GM23338 (cell line): Measurements from ENCODE around the gene TBL3. TPM values are rescaled to one million over a fixed set of nuclear protein-coding genes. Genes with fewer than 3 reads are reported as not detected.

Experiments
- ATAC-seq: fragments of 200-7000 bp; cut with Tn5 transposase; 3 replicates; pipeline ENCODE4 v1.9.1; 2020
- DNase-seq: peaks from one replicate; pipeline ENCODE4 v3.0.0-alpha.2; 2015; ENCODE audit warnings: low spot score
- H2AFZ ChIP-seq: fragments of 200-600 bp; sonication (generic); 2 replicates; pipeline ENCODE4 v1.8.0; 2016; ENCODE audit warnings: antibody characterized with exemption, mild to moderate bottlenecking, moderate library complexity
- H3F3A ChIP-seq: fragments of 200-600 bp; sonication (generic); replicated peaks from 2 replicates; pipeline ENCODE4 v1.8.0; 2017; ENCODE audit warnings: antibody characterized with exemption, mixed run types, low read depth
- H3K27ac ChIP-seq: fragments of 200-600 bp; sonication (generic); 2 replicates; pipeline ENCODE4 v1.6.1; 2016; ENCODE audit warnings: low read depth
- H3K27me3 ChIP-seq: fragments of 200-600 bp; sonication (generic); 2 replicates; pipeline ENCODE4 v1.8.0; 2016; ENCODE audit warnings: mild to moderate bottlenecking, mixed run types, moderate library complexity; ENCODE audit not compliant: insufficient read depth
- H3K36me3 ChIP-seq: fragments of 200-600 bp; sonication (generic); 2 replicates; pipeline ENCODE4 v1.8.0; 2016; ENCODE audit warnings: mild to moderate bottlenecking; ENCODE audit not compliant: insufficient read depth
- H3K4me1 ChIP-seq: fragments of 200-600 bp; sonication (generic); 2 replicates; pipeline ENCODE4 v1.8.0; 2016; ENCODE audit warnings: mild to moderate bottlenecking, moderate library complexity; ENCODE audit not compliant: insufficient read depth
- H3K4me2 ChIP-seq: fragments of 200-600 bp; sonication (generic); 2 replicates; pipeline ENCODE4 v1.7.1; 2017; ENCODE audit warnings: mixed run types
- H3K4me3 ChIP-seq: fragments of 200-600 bp; sonication (generic); 2 replicates; pipeline ENCODE4 v1.6.1; 2016; ENCODE audit warnings: mixed run types
- H3K79me2 ChIP-seq: fragments of 200-600 bp; sonication (generic); replicated peaks from 2 replicates; pipeline ENCODE4 v1.8.0; 2017; ENCODE audit warnings: mild to moderate bottlenecking; ENCODE audit not compliant: insufficient read depth
- H3K9me2 ChIP-seq: fragments of 200-600 bp; sonication (generic); 2 replicates; pipeline ENCODE4 v1.8.0; 2017; ENCODE audit not compliant: insufficient read depth
- H4K20me1 ChIP-seq: fragments of 200-600 bp; sonication (generic); replicated peaks from 2 replicates; pipeline ENCODE4 v1.8.0; 2017; ENCODE audit warnings: mild to moderate bottlenecking; ENCODE audit not compliant: insufficient read depth
- H3K27ac Mint-ChIP-seq: 2 replicates; pipeline ENCODE4 v1.8.0; 2020; ENCODE audit warnings: inconsistent platforms, mild to moderate bottlenecking, moderate library complexity, mixed read lengths
- H3K27me3 Mint-ChIP-seq: 3 replicates; pipeline ENCODE4 v1.8.0; 2022; ENCODE audit warnings: low read depth, mild to moderate bottlenecking, moderate library complexity, mixed read lengths, inconsistent platforms; ENCODE audit not compliant: insufficient read depth, poor library complexity
- H3K36me3 Mint-ChIP-seq: 3 replicates; pipeline ENCODE4 v1.8.0; 2021; ENCODE audit warnings: low read depth, mild to moderate bottlenecking, inconsistent platforms, moderate library complexity, mixed read lengths
- H3K4me1 Mint-ChIP-seq: 3 replicates; pipeline ENCODE4 v1.8.0; 2020; ENCODE audit warnings: mild to moderate bottlenecking, inconsistent platforms, mixed read lengths
- H3K4me3 Mint-ChIP-seq: 3 replicates; pipeline ENCODE4 v1.8.0; 2021; ENCODE audit warnings: moderate library complexity, mild to moderate bottlenecking, inconsistent platforms, mixed read lengths
- H3K9me3 Mint-ChIP-seq: 3 replicates; pipeline ENCODE4 v1.8.0; 2020; ENCODE audit warnings: moderate library complexity, mild to moderate bottlenecking, inconsistent platforms, mixed read lengths
- CREB1 ChIP-seq: fragments of 250-450 bp; sonication (Bioruptor Pico); IDR thresholded peaks from 2 replicates; pipeline ENCODE4 v1.5.0; 2020; ENCODE audit warnings: low read depth, mild to moderate bottlenecking, moderate library complexity
- CTCF ChIP-seq, 2 experiments: fragments of 200-600 bp in 1 of 2; sonication (generic) in 1 of 2; conservative IDR thresholded peaks; 2 replicates each; pipeline versions ENCODE4 v1.5.1 to v1.6.1; 2016 to 2017; ENCODE audit warnings: antibody characterized with exemption in 2 of 2, low read depth in 2 of 2, mild to moderate bottlenecking in 2 of 2, moderate library complexity in 1 of 2
- ETS1 ChIP-seq: IDR thresholded peaks from 2 replicates; pipeline ENCODE4 v1.6.1; 2016; ENCODE audit warnings: antibody characterized with exemption
- EZH2 ChIP-seq: fragments of 200-600 bp; sonication (generic); IDR thresholded peaks from one replicate; pipeline ENCODE4 v1.8.0; 2017; ENCODE audit warnings: antibody characterized with exemption, mild to moderate bottlenecking, low read depth; ENCODE audit not compliant: unreplicated experiment
- EZH2phosphoT487 ChIP-seq: fragments of 200-600 bp; sonication (generic); IDR thresholded peaks from one replicate; pipeline ENCODE4 v1.8.1; 2018; ENCODE audit warnings: antibody characterized with exemption; ENCODE audit not compliant: unreplicated experiment
- JUNB ChIP-seq: IDR thresholded peaks from one replicate; pipeline ENCODE4 v1.6.1; 2016; ENCODE audit warnings: antibody characterized with exemption; ENCODE audit not compliant: unreplicated experiment
- NANOG ChIP-seq: IDR thresholded peaks from 2 replicates; pipeline ENCODE4 v1.6.1; 2016; ENCODE audit warnings: antibody characterized with exemption, borderline replicate concordance
- POLR2AphosphoS5 ChIP-seq: IDR thresholded peaks from 2 replicates; pipeline ENCODE4 v1.6.1; 2016; ENCODE audit warnings: antibody characterized with exemption, low read depth
- REST ChIP-seq: IDR thresholded peaks from one replicate; pipeline ENCODE4 v1.6.1; 2018; ENCODE audit warnings: antibody characterized with exemption; ENCODE audit not compliant: unreplicated experiment
- STAT1 ChIP-seq: IDR thresholded peaks from one replicate; pipeline ENCODE4 v1.6.1; 2016; ENCODE audit warnings: antibody characterized with exemption; ENCODE audit not compliant: unreplicated experiment
- ZNF114 ChIP-seq: fragments of 250-450 bp; sonication (Bioruptor Pico); IDR thresholded peaks from 2 replicates; pipeline ENCODE4 v1.5.0; 2020; ENCODE audit warnings: mild to moderate bottlenecking, moderate library complexity
- ZNF331 ChIP-seq: fragments of 250-450 bp; sonication (Bioruptor Pico); IDR thresholded peaks from 2 replicates; pipeline ENCODE4 v1.5.0; 2020; ENCODE audit warnings: low read depth, mild to moderate bottlenecking, moderate library complexity
- ZNF462 ChIP-seq: fragments of 250-450 bp; sonication (Bioruptor Pico); IDR thresholded peaks from 2 replicates; pipeline ENCODE4 v1.5.0; 2020; ENCODE audit warnings: mild to moderate bottlenecking, moderate library complexity
- polyA plus RNA-seq: library from polyadenylated mRNA; unstranded; fragments of >200 nt; fragmentation: Nextera tagmentation; extraction: Ambion mirVana; gene quantifications from 2 replicates; pipeline ENCODE4 v1.2.1, GENCODE V29; 2016
- total RNA-seq: library from RNA; depleted of rRNA; stranded (reverse); fragments of >200 nt; shearing (Covaris generic); gene quantifications from 2 replicates; pipeline ENCODE4 v1.2.3, GENCODE V29; 2014

TBL3 gene
- total and polyA plus RNA-seq, 2 experiments from 2014 or later, result 67.0 to 157 TPM

- Mint-ChIP-seq H3K4me1 (peaks cover 12% of the 10 kb centered on the region), H3K27me3 (peaks cover 23% of the 10 kb centered on the region), H3K36me3 (peaks cover 16% of the 10 kb centered on the region), H3K9me3 (no peaks in the 10 kb centered on the region), H3K4me3 (peak overlapping the region; percentile 68), H3K27ac (no peak overlapping the region)
- H3K4me2 ChIP-seq, result peak overlapping the region; percentile 88; the same call in 1 of the 2 replicates
- no peaks in the 10 kb centered on the region for H3K9me2 ChIP-seq
- peaks cover 23% of the 10 kb centered on the region for H3K27me3 ChIP-seq
- H3K27ac ChIP-seq, result no peak overlapping the region
- H2AFZ ChIP-seq, result no peak overlapping the region
- peaks cover 4% of the 10 kb centered on the region; the same call in 1 of the 2 replicates for H3K79me2 ChIP-seq
- H3F3A ChIP-seq, result peaks cover 16% of the 10 kb centered on the region
- H3K36me3 ChIP-seq, result no peaks in the 10 kb centered on the region; the same call in 1 of the 2 replicates
- DNase-seq (no peak), ATAC-seq (no peak)
- H3K4me3 ChIP-seq, result 0 out of 2 replicates have a peak overlapping the region, but pooled peaks have one; percentile 69
- no peak for TF ChIP-seq NANOG
- no peak for TF ChIP-seq EZH2phosphoT487
- TF ChIP-seq ZNF114 (CRISPR knock-in tag), result no peak
- TF ChIP-seq ZNF462 (CRISPR knock-in tag), result no peak
- TF ChIP-seq STAT1, result no peak
- TF ChIP-seq ETS1, result no peak
- TF ChIP-seq POLR2AphosphoS5, result no peak
- no peak for TF ChIP-seq ZNF331
- no peak for TF ChIP-seq CTCF (conservative IDR thresholded peaks at IDR 0.05; ENCODE audit: low read depth in 2 of 2)
- no peak for TF ChIP-seq JUNB
- TF ChIP-seq EZH2, result no peak
- no peak for TF ChIP-seq REST
- no peak for TF ChIP-seq CREB1 (CRISPR knock-in tag)
- peaks cover 7% of the 10 kb centered on the region; the same call in 1 of the 2 replicates for H3K4me1 ChIP-seq
- H4K20me1 ChIP-seq, result no peaks in the 10 kb centered on the region; the same call in 1 of the 2 replicates
These were observed 21.9 kb downstream of the TBL3 start for GRCh38 chr16:1993731-1994131.
